HepG2 (cell line): ENCODE measurements around the gene CDCA4. TPM values are rescaled to one million over a fixed set of nuclear protein-coding genes. Genes with fewer than 3 reads are reported as not detected.

Experiments used
- ATAC-seq: fragments of 200-7000 bp; cut with Tn5 transposase; 3 replicates; pipeline ENCODE4 v1.9.1; 2020; ENCODE audit warnings: mild to moderate bottlenecking, moderate library complexity
- BruUV-seq: library from RNA; stranded (reverse); fragments of 400-500 nt; replicated peaks from 2 replicates; lab custom pipeline; 2021; lab: Mats Ljungman, UMichigan
- CTCF ChIA-PET: fragments of 300-600 bp; formaldehyde crosslinking; extraction: SDS; loops from one replicate; lab custom pipeline; 2021; ENCODE audit warnings: low total read pairs, inconsistent platforms, low intra/inter-chr PET ratio; lab: Yijun Ruan, JAX
- POLR2A ChIA-PET: fragments of 350-600 bp; sonication (Branson Sonifier 250); formaldehyde crosslinking; loops from one replicate; lab custom pipeline; 2020; ENCODE audit warnings: antibody characterized with exemption, inconsistent platforms; lab: Yijun Ruan, JAX
- DNase-seq: peaks from one replicate; pipeline ENCODE4 v3.0.0-alpha.2; 2015; ENCODE audit warnings: low spot score
- FAIRE-seq: peaks from 3 replicates; lab custom pipeline; 2011; peaks lifted over from hg19 to GRCh38; lab: Jason Lieb, UNC
- H2AFZ ChIP-seq: one replicate; pipeline ENCODE4 v1.6.1; 2011; ENCODE audit warnings: low read length, inconsistent platforms
- H3K27ac ChIP-seq: fragments of 300-600 bp; 3 replicates; pipeline ENCODE4 v1.8.0; 2011; ENCODE audit warnings: mixed run types, mild to moderate bottlenecking, mixed read lengths, low read length, inconsistent platforms; ENCODE audit not compliant: insufficient read depth; ENCODE audit errors: extremely low read length
- H3K27me3 ChIP-seq, 2 experiments: fragments of 200-600 bp in 1 of 2; 2 replicates in 1 of 2; 3 replicates in 1 of 2; pipeline versions ENCODE4 v1.6.0 to v1.8.0; 2011; ENCODE audit warnings: low read length in 2 of 2, mild to moderate bottlenecking in 2 of 2, moderate library complexity in 2 of 2, inconsistent platforms in 1 of 2; ENCODE audit not compliant: insufficient read depth in 2 of 2, control insufficient read depth in 1 of 2
- H3K36me3 ChIP-seq, 2 experiments: fragments of 200-600 bp in 1 of 2; replicated peaks in 1 of 2; 2 replicates in 1 of 2; 3 replicates in 1 of 2; pipeline versions ENCODE4 v1.5.1 to v1.8.0; 2011; ENCODE audit warnings: low read length in 2 of 2, inconsistent platforms in 1 of 2; ENCODE audit not compliant: insufficient read depth in 2 of 2, control insufficient read depth in 1 of 2
- H3K4me1 ChIP-seq: 2 replicates; pipeline ENCODE4 v1.5.1; 2012; ENCODE audit warnings: low read length, inconsistent platforms; ENCODE audit not compliant: insufficient read depth
- H3K4me2 ChIP-seq: 2 replicates; pipeline ENCODE4 v1.6.0; 2011; ENCODE audit warnings: low read depth, low read length, inconsistent platforms
- H3K4me3 ChIP-seq, 3 experiments: fragments of 200-600 bp in 1 of 3; sonication (generic), shearing (Covaris generic) in 1 of 3; replicated peaks in 1 of 3; 2 replicates each; pipeline ENCODE4 v1.5.1; 2011 to 2016; ENCODE audit warnings: low read length in 3 of 3, inconsistent platforms in 2 of 3, low read depth in 2 of 3, mild to moderate bottlenecking in 2 of 3, control low read depth in 1 of 3, mixed read lengths in 1 of 3; ENCODE audit not compliant: insufficient read depth in 1 of 3
- H3K79me2 ChIP-seq: one replicate; pipeline ENCODE4 v1.6.1; 2011; ENCODE audit warnings: low read length, inconsistent platforms; ENCODE audit not compliant: insufficient read depth
- H3K9ac ChIP-seq: 2 replicates; pipeline ENCODE4 v1.6.0; 2011; ENCODE audit warnings: mild to moderate bottlenecking, low read depth, low read length, inconsistent platforms; ENCODE audit not compliant: insufficient read depth
- H3K9me3 ChIP-seq: 2 replicates; pipeline ENCODE4 v1.5.1; 2012; ENCODE audit warnings: mild to moderate bottlenecking, low read length
- H4K20me1 ChIP-seq: 2 replicates; pipeline ENCODE4 v1.6.0; 2011; ENCODE audit warnings: inconsistent platforms, mild to moderate bottlenecking, low read length, moderate library complexity; ENCODE audit not compliant: insufficient read depth
- GATA4 ChIP-seq: sonication (generic); IDR thresholded peaks from 2 replicates; pipeline ENCODE4 v1.6.1; 2016; ENCODE audit warnings: antibody characterized with exemption, low read depth, borderline replicate concordance
- HCFC1 ChIP-seq: fragments of 150-350 bp; IDR thresholded peaks from 2 replicates; pipeline ENCODE4 v1.6.1; 2014; ENCODE audit warnings: low read depth, low read length
- ZNF234 ChIP-seq: sonication (generic); formaldehyde crosslinking; conservative IDR thresholded peaks from 2 replicates; pipeline ENCODE4 v1.5.1; 2020; ENCODE audit warnings: mild to moderate bottlenecking, missing genetic modification reagents
- WGBS: methylation state at CpG from one replicate; pipeline ENCODE4 v1.1.6; 2017; ENCODE audit warnings: low lambda C conversion rate; 5-methylcytosine and 5-hydroxymethylcytosine counted together
- in situ Hi-C: cut with HindIII; loops from 2 replicates; pipeline ENCODE4 v1.10.0; 2017; ENCODE audit warnings: low pct_unique_long_range_greater_than_20kb; ENCODE audit not compliant: extremely low pct_ligation_motif_present
- intact Hi-C: fragments of 100-400 bp; cut with micrococcal nuclease; formaldehyde crosslinking; loops from one replicate; pipeline ENCODE4 v1.10.0; 2022; ENCODE audit not compliant: unreplicated experiment
- polyA plus RNA-seq, 8 experiments: library from polyadenylated mRNA; depleted of rRNA in 3 of 8; stranded (reverse) in 7 of 8; unstranded in 1 of 8; fragments of >200 nt; fragmentation: Illumina TruSeq in 4 of 8; extraction: Trizol in 4 of 8; gene quantifications; 2 replicates each; pipeline versions ENCODE4 v1.2.1 to v1.2.3, GENCODE V29; 2011 to 2016; ENCODE audit warnings: low read depth in 4 of 8, missing spikeins in 1 of 8, mixed read lengths in 1 of 8; ENCODE audit not compliant: insufficient read depth in 1 of 8
- total RNA-seq, 5 experiments: library from RNA; depleted of rRNA; stranded (reverse); fragments of >200 nt; fragmentation: Illumina TruSeq; extraction: Trizol; gene quantifications; 2 replicates each; pipeline ENCODE4 v1.2.3, GENCODE V29; 2016; ENCODE audit warnings: low read depth in 1 of 5
- TF ChIP-seq, protein P1 (sequence below): sonication (generic); formaldehyde crosslinking; IDR thresholded peaks from 2 replicates; pipeline ENCODE4 v1.8.0; 2022; ENCODE audit warnings: missing genetic modification reagents, mild to moderate bottlenecking, borderline replicate concordance

CDCA4 gene
- total and polyA plus RNA-seq, 2 of the 13 experiments (the other 11 are each of a cell fraction or from before 2014, with no cell fraction given): 19.7 to 43.1 TPM

GRCh38 chr14:104966981-104967385, 53.9 kb downstream of the CDCA4 start:
- no peaks in the 10 kb centered on the region for H4K20me1 ChIP-seq
- no TSS peak for BruUV-seq
- TF ChIP-seq, protein P1, sequence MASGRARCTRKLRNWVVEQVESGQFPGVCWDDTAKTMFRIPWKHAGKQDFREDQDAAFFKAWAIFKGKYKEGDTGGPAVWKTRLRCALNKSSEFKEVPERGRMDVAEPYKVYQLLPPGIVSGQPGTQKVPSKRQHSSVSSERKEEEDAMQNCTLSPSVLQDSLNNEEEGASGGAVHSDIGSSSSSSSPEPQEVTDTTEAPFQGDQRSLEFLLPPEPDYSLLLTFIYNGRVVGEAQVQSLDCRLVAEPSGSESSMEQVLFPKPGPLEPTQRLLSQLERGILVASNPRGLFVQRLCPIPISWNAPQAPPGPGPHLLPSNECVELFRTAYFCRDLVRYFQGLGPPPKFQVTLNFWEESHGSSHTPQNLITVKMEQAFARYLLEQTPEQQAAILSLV: no peak
- no peak for TF ChIP-seq GATA4
- H3K4me1 ChIP-seq: peaks cover 18% of the 10 kb centered on the region; the same call in 1 of the 2 replicates
- intact Hi-C loops: no loop called here
- H3K79me2 ChIP-seq: no peaks in the 10 kb centered on the region
- peak overlapping the region in 1 of 3 experiments; percentile 63; a peak in 1 of 6 replicates for H3K4me3 ChIP-seq
- no peak overlapping the region for H3K9ac ChIP-seq
- in situ Hi-C loops: no loop called here
- H2AFZ ChIP-seq: no peak overlapping the region
- DNase-seq: no peak
- no peaks in the 10 kb centered on the region for H3K9me3 ChIP-seq
- no peaks in the 10 kb centered on the region for H3K36me3 ChIP-seq
- peak overlapping the region; percentile 56; the same call in 1 of the 2 replicates for H3K4me2 ChIP-seq
- peaks cover 11 to 75% of the 10 kb centered on the region in 2 experiments for H3K27me3 ChIP-seq
- 15% methylated on average over 3 of the region's 8 CpGs for WGBS
- ATAC-seq: no peak
- POLR2A ChIA-PET: no interaction called here
- CTCF ChIA-PET: interaction anchor here (1.1 kb wide), 1 partner anchor 79 kb away, joined by 4 read pairs; no protein-coding TSS in a partner anchor
- FAIRE-seq: no peak
- H3K27ac ChIP-seq: no peak overlapping the region

- Histone ChIP-seq H4K20me1 (no peaks in the 10 kb centered on the region), H3K9ac (no peak overlapping the region), H3K27ac (no peak overlapping the region), H3K79me2 (no peaks in the 10 kb centered on the region), H2AFZ (no peak overlapping the region), H3K4me2 (no peak overlapping the region), H3K4me1 (peaks cover 17% of the 10 kb centered on the region; the same call in 1 of the 2 replicates), H3K4me3 (no peak overlapping the region), H3K36me3 (no peaks in the 10 kb centered on the region), H3K27me3 (peaks cover 12 to 74% of the 10 kb centered on the region in 2 experiments), H3K9me3 (no peaks in the 10 kb centered on the region)
- no peak for DNase-seq
- no peak for ATAC-seq
- no peak for TF ChIP-seq ZNF234 (CRISPR knock-in tag)
- TF ChIP-seq HCFC1: no peak
- intact Hi-C loops: no loop called here
- WGBS: 30% methylated on average over 6 of the region's 9 CpGs
- ChIA-PET CTCF (no interaction called here), POLR2A (no interaction called here)
- in situ Hi-C loops: no loop called here
- no peak for FAIRE-seq
- no TSS peak for BruUV-seq
Measured at GRCh38 chr14:104966261-104966865, 54.5 kb downstream of the CDCA4 start.
